ENCODE measurements around the gene NAPEPLD.

- TF ChIP-seq CTCF (IDR thresholded peaks at IDR 0.05), result no peak
- no peak for TF ChIP-seq EP300 (IDR thresholded peaks at IDR 0.05)
- TF ChIP-seq POLR2AphosphoS5 (IDR thresholded peaks at IDR 0.05), result no peak
Measured at GRCh38 chr7:103124429-103124979, 24.4 kb downstream of the NAPEPLD start.

Data from stomach (tissue), 4 donors.